GM18505 (cell line): Measurements from ENCODE around the gene PTGER3.

Source experiments
- ATAC-seq: cut with Tn5 transposase; IDR thresholded peaks from one replicate; pipeline ENCODE4 v1.9.1; 2021; ENCODE audit not compliant: unreplicated experiment
- POLR2A ChIP-seq: IDR thresholded peaks from 4 replicates; pipeline ENCODE4 v1.6.1; 2011; ENCODE audit warnings: borderline replicate concordance; ENCODE audit not compliant: insufficient read depth, insufficient read length; ENCODE audit errors: extremely low read depth

The PTGER3 gene

GRCh38 chr1:71038942-71039341, 8.7 kb downstream of the PTGER3 start:
- ATAC-seq: no peak

DNA sequence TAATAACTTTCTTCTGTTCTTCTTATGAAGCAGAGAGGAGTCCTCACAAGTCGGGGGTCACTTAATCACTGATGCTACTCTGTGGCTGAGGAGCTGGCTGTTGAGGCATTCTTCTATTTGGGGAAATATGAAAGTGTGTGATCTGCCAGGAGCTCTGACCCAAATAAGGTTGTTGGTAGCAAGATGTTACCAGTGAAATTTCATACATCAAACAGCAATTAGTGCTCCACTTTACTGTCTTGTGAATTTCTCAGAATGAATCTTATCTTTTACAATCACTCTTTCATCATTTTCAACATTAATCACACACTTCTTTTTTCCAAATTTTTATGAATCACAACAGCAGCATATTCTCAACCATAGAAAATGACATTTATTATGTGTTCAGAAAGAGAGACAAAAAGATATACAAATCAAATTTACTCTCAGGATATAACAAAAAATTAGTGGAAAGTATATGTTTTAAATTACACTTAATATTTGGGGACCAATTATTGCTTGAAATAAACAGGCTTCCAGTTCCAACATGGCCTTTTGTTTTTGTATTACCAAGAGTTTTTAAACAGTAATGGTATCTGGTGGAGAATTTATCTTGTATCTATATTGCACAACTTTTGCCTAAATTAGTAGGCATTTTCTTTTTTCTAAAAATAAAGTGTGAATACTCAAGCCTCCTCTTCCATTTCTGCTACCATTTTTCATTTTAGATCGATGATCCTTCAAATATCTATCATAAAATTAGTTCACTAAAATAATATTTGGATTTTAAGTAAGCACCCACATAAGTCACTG, 9.6 kb downstream of the PTGER3 start:
- no peak for ATAC-seq
- no peak for TF ChIP-seq POLR2A

More at GRCh38 chr1:71038942-71039341, 8.7 kb downstream of the PTGER3 start:
- no peak for TF ChIP-seq POLR2A

DNA sequence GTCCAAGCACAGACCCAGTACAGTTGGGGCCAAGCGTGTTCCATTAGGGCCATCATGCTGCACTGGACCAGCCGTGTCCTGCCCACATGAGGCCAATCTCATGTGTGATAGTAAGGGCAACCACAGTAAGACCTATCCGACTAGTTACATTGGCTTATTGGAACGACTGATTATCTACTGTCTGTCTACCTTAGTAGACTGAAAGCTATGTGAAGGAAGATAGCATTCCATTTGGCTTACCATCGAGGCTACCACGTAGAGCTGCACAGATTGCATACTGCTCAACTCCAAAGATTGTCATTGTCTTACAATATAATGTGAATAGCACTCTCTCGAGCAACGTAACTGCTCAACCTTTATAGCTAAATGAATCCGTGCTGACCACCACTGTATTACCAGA, 10.6 kb downstream of the PTGER3 start:
- no peak for ATAC-seq

GRCh38 chr1:71033136-71033535, 14.5 kb downstream of the PTGER3 start:
- ATAC-seq: no peak
- TF ChIP-seq POLR2A: no peak

More for the DNA sequence above, 10.6 kb downstream of the PTGER3 start:
- no peak for TF ChIP-seq POLR2A

GRCh38 chr1:71031426-71031825, 16.2 kb downstream of the PTGER3 start:
- ATAC-seq: no peak

GRCh38 chr1:71030026-71030425, 17.6 kb downstream of the PTGER3 start:
- no peak for TF ChIP-seq POLR2A
- ATAC-seq: no peak

More at GRCh38 chr1:71031426-71031825, 16.2 kb downstream of the PTGER3 start:
- no peak for TF ChIP-seq POLR2A

DNA sequence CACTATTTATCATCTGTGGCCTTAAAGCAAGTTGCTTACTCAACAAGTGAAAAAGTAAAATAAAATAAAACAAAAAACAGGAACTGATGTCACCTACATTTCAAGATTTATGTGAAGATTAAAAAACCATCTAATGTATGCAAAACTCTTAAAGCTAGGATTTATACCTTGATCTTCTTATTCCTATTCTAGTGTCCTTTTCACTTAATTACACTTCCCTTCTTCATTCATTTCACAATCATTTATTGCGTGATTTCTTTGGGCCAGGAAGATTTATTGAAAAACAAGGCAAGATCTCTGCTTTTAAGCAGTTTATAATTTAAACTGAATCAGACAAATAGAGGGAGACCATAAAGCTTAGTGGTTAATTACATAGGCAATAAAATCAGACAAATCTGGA, 18.6 kb downstream of the PTGER3 start:
- no peak for TF ChIP-seq POLR2A
- ATAC-seq: no peak

- ATAC-seq: no peak
Observed at GRCh38 chr1:71027991-71028390, 19.6 kb downstream of the PTGER3 start.

DNA sequence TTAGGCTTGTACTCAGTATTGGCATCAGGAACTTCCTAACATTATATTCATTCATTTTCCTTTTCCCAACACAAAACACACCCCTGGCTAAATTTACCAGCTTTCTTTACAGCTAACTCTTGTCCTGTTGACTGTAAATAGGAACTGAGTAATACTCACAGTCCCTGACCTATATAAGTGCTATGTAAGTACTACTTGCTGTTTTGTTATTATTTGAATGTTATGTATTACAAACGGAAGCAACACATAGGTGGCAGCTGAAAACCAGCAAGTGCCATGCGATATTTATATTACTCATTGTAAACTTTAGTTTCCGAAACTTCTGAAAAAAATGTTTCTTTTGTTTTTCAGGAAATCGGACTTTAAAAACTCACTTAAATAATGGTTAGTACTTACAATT, 21.5 kb downstream of the PTGER3 start:
- no peak for TF ChIP-seq POLR2A
- no peak for ATAC-seq

More at GRCh38 chr1:71027991-71028390, 19.6 kb downstream of the PTGER3 start:
- TF ChIP-seq POLR2A: no peak

DNA sequence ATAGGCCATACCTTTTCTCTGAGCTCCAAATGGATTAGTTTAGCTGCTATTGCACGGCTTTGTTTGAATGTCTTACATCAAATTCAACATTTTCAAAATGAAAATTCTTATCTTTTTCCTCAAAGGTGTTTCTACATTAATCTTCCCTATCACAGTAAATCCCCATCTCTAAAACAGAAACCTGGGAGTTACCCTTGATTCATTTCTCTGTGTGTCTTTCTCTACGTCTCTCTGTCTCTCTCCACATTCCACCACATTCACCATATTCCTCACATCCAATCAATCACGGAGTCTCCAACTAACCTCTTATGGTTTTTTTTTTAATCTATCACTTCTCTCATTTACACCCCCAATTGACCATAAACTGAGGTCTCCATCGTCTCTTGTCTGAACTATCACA, 24.1 kb downstream of the PTGER3 start:
- no peak for TF ChIP-seq POLR2A
- no peak for ATAC-seq

DNA sequence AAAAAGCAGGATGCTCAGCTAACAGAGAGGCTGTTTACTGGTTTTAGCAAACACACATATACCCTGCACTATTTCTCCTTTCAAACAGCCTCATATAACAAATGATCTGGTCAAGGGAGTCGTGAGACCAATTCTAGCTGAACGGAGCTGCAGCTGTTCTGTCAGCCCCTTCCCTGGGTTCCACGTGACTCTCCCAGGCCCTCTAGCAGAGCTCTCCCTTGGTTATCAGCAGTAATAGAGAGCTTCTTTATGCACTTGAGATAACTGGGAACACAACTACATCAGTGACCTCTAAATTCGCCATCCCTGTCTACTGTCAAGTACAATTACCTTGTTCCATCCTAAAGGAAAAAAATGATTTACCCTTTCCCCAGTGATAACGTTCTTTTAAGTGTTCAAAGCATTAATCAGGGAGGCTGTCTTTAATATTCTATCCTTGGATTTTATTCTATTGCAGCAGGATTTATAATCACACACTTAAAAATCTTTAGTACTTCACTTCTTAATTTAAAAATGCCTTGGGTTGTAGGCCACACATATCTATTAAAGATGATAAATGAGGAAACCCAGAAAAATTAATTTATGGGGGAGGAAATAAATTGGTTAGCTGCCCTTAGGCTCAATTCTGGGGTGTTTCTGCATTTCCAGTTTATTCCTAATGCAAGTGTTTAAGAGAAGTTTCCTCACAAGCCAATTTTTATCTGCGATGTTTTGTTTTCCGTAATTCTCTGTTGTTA, 28.2 kb downstream of the PTGER3 start:
- TF ChIP-seq POLR2A: no peak
- ATAC-seq: no peak

GRCh38 chr1:71018791-71019190, 28.8 kb downstream of the PTGER3 start:
- TF ChIP-seq POLR2A: no peak
- no peak for ATAC-seq

- no peak for ATAC-seq
- TF ChIP-seq POLR2A: no peak
Observed at GRCh38 chr1:71015745-71016144, 31.9 kb downstream of the PTGER3 start.

DNA sequence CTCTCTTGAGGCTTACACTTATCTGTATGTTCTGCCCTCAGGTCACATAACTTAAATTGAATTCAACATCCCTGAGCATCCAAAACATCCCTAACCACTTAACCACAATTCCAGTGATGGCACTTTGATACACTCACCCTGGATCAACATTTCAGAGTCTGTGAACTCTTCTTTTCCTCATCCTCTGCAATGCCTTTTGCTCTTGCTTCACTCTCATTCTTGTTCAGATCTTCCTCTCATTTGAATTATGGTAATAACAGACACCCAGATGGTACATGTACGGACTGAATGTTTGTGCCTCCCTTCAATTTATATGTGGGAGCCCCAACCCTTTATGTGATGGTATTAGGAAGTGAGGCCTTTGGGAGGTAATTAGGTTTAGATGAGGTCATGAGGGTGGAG, 33.4 kb downstream of the PTGER3 start:
- TF ChIP-seq POLR2A: no peak
- ATAC-seq: no peak
